ENCODE results near the gene NRDC.

The NRDC gene

GRCh38 chr1:51910221-51911000 lies 31.9 kb upstream of the NRDC start:
- H3K36me3 ChIP-seq (ENCODE audit: control insufficient read depth in 2 of 2, insufficient read depth in 1 of 2, low read length in 2 of 2): no peaks in the 10 kb centered on the region; a peak in 1 of 3 replicates
- H3K4me3 ChIP-seq (ENCODE audit: low read depth, low read length): no peak overlapping the region
- TF ChIP-seq ZNF585B (tag by site-specific recombination; IDR thresholded peaks at IDR 0.05): no peak
- peak; percentile 55 for TF ChIP-seq SCRT2 (tag by site-specific recombination; IDR thresholded peaks at IDR 0.05)
- TF ChIP-seq ZNF146 (tag by site-specific recombination; IDR thresholded peaks at IDR 0.05): no peak
- TF ChIP-seq, protein P1, sequence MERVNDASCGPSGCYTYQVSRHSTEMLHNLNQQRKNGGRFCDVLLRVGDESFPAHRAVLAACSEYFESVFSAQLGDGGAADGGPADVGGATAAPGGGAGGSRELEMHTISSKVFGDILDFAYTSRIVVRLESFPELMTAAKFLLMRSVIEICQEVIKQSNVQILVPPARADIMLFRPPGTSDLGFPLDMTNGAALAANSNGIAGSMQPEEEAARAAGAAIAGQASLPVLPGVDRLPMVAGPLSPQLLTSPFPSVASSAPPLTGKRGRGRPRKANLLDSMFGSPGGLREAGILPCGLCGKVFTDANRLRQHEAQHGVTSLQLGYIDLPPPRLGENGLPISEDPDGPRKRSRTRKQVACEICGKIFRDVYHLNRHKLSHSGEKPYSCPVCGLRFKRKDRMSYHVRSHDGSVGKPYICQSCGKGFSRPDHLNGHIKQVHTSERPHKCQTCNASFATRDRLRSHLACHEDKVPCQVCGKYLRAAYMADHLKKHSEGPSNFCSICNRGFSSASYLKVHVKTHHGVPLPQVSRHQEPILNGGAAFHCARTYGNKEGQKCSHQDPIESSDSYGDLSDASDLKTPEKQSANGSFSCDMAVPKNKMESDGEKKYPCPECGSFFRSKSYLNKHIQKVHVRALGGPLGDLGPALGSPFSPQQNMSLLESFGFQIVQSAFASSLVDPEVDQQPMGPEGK (tag by site-specific recombination; IDR thresholded peaks at IDR 0.05): no peak
- ChIA-PET POLR2A (no interaction called here), CTCF (interaction anchor here (0.7 to 1.5 kb wide), 3 partner anchors 12 to 214 kb away, joined by 3 read pairs; no protein-coding TSS in a partner anchor)
- no peaks in the 10 kb centered on the region for H3K4me1 ChIP-seq (ENCODE audit: control insufficient read depth, insufficient read depth, low read length)
- no peak overlapping the region for H3K27ac ChIP-seq (ENCODE audit: extremely low read depth, low read depth, low read length)
- no peaks in the 10 kb centered on the region for H3K9me3 ChIP-seq (ENCODE audit: control insufficient read depth, insufficient read depth, low read depth, low read length)

- TF ChIP-seq ZBTB8A (tag by site-specific recombination; IDR thresholded peaks at IDR 0.05) (no peak), ZNF433 (tag by site-specific recombination; IDR thresholded peaks at IDR 0.05; ENCODE audit: low read depth) (no peak), ZNF350 (tag by site-specific recombination; IDR thresholded peaks at IDR 0.05) (no peak), ZBTB26 (tag by site-specific recombination; optimal IDR thresholded peaks at IDR 0.05) (no peak), KLF9 (tag by site-specific recombination; IDR thresholded peaks at IDR 0.05; ENCODE audit: low read depth) (no peak), ZNF394 (tag by site-specific recombination; IDR thresholded peaks at IDR 0.05; ENCODE audit: borderline replicate concordance) (no peak), ZNF561 (tag by site-specific recombination; IDR thresholded peaks at IDR 0.05; ENCODE audit: borderline replicate concordance) (no peak), ZNF311 (tag by site-specific recombination; IDR thresholded peaks at IDR 0.05; ENCODE audit: borderline replicate concordance) (no peak), HOXC10 (CRISPR knock-in tag; IDR thresholded peaks at IDR 0.05) (no peak), KLF17 (tag by site-specific recombination; IDR thresholded peaks at IDR 0.05) (no peak), ZNF114 (tag by site-specific recombination; IDR thresholded peaks at IDR 0.05) (no peak), ZNF514 (tag by site-specific recombination; IDR thresholded peaks at IDR 0.05) (no peak), ZFP37 (tag by site-specific recombination; IDR thresholded peaks at IDR 0.05) (no peak), ZNF302 (tag by site-specific recombination; IDR thresholded peaks at IDR 0.05; ENCODE audit: low read depth) (no peak), MEIS1 (CRISPR knock-in tag; IDR thresholded peaks at IDR 0.05; ENCODE audit: borderline replicate concordance) (no peak), REPIN1 (tag by site-specific recombination; IDR thresholded peaks at IDR 0.05; ENCODE audit: low read depth) (no peak), ZNF843 (tag by site-specific recombination; IDR thresholded peaks at IDR 0.05) (no peak)
- TF ChIP-seq, protein P2, sequence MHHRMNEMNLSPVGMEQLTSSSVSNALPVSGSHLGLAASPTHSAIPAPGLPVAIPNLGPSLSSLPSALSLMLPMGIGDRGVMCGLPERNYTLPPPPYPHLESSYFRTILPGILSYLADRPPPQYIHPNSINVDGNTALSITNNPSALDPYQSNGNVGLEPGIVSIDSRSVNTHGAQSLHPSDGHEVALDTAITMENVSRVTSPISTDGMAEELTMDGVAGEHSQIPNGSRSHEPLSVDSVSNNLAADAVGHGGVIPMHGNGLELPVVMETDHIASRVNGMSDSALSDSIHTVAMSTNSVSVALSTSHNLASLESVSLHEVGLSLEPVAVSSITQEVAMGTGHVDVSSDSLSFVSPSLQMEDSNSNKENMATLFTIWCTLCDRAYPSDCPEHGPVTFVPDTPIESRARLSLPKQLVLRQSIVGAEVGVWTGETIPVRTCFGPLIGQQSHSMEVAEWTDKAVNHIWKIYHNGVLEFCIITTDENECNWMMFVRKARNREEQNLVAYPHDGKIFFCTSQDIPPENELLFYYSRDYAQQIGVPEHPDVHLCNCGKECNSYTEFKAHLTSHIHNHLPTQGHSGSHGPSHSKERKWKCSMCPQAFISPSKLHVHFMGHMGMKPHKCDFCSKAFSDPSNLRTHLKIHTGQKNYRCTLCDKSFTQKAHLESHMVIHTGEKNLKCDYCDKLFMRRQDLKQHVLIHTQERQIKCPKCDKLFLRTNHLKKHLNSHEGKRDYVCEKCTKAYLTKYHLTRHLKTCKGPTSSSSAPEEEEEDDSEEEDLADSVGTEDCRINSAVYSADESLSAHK (tag by site-specific recombination; IDR thresholded peaks at IDR 0.05): no peak
- Histone ChIP-seq H3K27ac (ENCODE audit: extremely low read depth, low read depth, low read length) (no peak overlapping the region), H3K4me3 (ENCODE audit: low read depth, low read length) (no peak overlapping the region), H3K36me3 (ENCODE audit: control insufficient read depth in 2 of 2, insufficient read depth in 1 of 2, low read length in 2 of 2) (no peaks in the 10 kb centered on the region; a peak in 1 of 3 replicates), H3K9me3 (ENCODE audit: control insufficient read depth, insufficient read depth, low read depth, low read length) (no peaks in the 10 kb centered on the region), H3K4me1 (ENCODE audit: control insufficient read depth, insufficient read depth, low read length) (no peaks in the 10 kb centered on the region)
- POLR2A ChIA-PET: no interaction called here
- CTCF ChIA-PET: no interaction called here
Measured at GRCh38 chr1:51908499-51908898, 30.0 kb upstream of the NRDC start.
